Raji (cell line): ENCODE data around the gene PLCB2.

ENCODE experiments used
- POLR2A ChIP-seq: IDR thresholded peaks from 2 replicates; pipeline ENCODE4 v1.6.1; 2011; ENCODE audit warnings: low read depth, low read length, control low read depth; ENCODE audit not compliant: insufficient read depth

PLCB2 gene

GRCh38 chr15:40252438-40253166 lies 55.1 kb downstream of the PLCB2 start:
- no peak for TF ChIP-seq POLR2A

GRCh38 chr15:40252141-40252437 lies 55.6 kb downstream of the PLCB2 start:
- TF ChIP-seq POLR2A: no peak

GRCh38 chr15:40251486-40252140 lies 56.1 kb downstream of the PLCB2 start:
- TF ChIP-seq POLR2A: no peak

- no peak for TF ChIP-seq POLR2A
Observed at GRCh38 chr15:40250771-40251483, 56.8 kb downstream of the PLCB2 start.

GRCh38 chr15:40250304-40250656 lies 57.5 kb downstream of the PLCB2 start:
- TF ChIP-seq POLR2A: no peak

- TF ChIP-seq POLR2A: no peak
Observed at GRCh38 chr15:40249477-40250303, 58.0 kb downstream of the PLCB2 start.

- no peak for TF ChIP-seq POLR2A
Observed at GRCh38 chr15:40248006-40248783, 59.5 kb downstream of the PLCB2 start.

GRCh38 chr15:40247406-40247971 lies 60.2 kb downstream of the PLCB2 start:
- no peak for TF ChIP-seq POLR2A

GRCh38 chr15:40246496-40247280 lies 61.0 kb downstream of the PLCB2 start:
- no peak for TF ChIP-seq POLR2A

GRCh38 chr15:40245666-40246450 lies 61.9 kb downstream of the PLCB2 start:
- no peak for TF ChIP-seq POLR2A

GRCh38 chr15:40244961-40245523 lies 62.7 kb downstream of the PLCB2 start:
- TF ChIP-seq POLR2A: no peak

GRCh38 chr15:40243126-40243810 lies 64.5 kb downstream of the PLCB2 start:
- TF ChIP-seq POLR2A: no peak
